Measurements from ENCODE around the gene COIL.

The COIL gene

DNA sequence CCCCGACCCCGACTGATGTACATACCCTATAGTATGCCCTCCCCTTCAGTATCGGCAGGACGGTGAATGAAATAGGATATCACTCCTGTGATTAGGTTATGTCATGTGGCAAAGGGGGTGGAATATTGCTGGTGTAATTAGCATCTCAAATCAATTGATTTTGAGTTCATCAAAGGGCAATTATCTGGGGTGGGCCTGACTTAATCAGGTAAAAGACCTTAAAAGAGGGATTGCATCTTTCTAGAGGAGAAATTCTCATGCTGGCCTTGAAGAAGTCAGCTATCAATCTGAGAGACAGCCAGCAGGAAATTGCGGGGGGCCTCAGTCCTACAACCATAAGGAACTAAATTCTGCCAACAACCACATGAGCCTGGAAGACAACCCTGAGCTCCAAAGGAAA is 57.3 kb downstream of the COIL start:
- no peak for DNase-seq

DNA sequence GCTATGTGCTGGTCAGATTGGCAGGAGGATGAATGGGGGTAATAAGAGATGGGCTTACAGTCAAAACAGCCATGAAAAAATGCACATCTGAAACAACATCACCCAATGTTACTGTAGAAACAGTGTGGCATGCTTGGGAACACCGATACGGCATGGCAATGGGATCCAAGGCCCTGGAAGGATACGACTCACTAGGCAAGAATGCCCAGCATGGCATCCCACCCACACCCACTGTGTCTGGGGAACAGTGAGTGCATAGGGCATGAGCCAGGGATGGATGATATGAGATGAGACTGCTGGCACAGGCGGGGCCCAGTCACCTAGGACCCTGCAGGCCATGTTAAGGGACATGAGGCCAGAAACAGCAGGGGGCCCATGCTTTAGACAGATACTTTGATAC is 58.5 kb downstream of the COIL start:
- no peak for DNase-seq

DNA sequence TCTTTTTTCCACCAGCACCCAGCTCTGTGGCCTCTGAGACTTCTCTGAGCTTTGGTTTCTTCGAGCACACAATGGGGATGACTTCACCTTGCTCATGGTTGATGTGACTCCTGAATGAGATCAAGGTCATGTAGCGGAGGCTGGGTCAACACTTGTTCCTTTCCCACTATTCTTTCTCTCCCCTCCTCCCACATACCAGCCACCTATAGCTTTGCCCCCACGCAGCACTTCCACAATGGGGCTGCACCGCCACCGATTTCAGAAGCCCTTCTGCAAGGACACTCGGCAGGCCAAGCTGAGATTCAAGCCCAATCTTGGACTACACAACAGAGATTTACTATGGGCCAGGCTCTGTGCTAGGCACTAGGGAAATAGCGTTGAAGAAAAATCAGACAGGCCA is 61.4 kb downstream of the COIL start:
- DNase-seq: no peak

DNA sequence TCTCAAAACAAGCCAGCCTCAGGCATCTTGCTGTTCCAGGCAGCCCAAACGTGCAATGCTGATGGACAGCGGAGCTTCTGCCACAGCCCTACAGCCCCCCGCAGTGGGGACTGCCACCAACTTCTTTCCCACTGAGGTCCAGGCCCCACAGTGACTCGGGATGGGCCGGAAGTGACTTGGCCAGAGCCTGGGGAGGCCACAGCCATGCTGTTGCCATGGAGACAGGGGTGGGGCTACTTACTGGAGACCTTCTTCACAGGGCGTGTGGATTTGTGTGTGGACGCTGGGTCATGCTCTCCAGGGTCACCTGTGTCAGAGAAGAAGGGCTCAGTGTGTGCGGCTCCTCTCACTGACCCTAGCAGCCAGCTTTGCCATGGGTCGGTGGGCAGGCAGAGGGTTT is 62.0 kb downstream of the COIL start:
- no peak for DNase-seq

GRCh38 chr17:56897646-56898424 is 63.0 kb downstream of the COIL start:
- no peak for DNase-seq

- no peak for DNase-seq
Observed at GRCh38 chr17:56896968-56897359, 63.9 kb downstream of the COIL start.

GRCh38 chr17:56896217-56896967 is 64.5 kb downstream of the COIL start:
- DNase-seq: no peak

DNA sequence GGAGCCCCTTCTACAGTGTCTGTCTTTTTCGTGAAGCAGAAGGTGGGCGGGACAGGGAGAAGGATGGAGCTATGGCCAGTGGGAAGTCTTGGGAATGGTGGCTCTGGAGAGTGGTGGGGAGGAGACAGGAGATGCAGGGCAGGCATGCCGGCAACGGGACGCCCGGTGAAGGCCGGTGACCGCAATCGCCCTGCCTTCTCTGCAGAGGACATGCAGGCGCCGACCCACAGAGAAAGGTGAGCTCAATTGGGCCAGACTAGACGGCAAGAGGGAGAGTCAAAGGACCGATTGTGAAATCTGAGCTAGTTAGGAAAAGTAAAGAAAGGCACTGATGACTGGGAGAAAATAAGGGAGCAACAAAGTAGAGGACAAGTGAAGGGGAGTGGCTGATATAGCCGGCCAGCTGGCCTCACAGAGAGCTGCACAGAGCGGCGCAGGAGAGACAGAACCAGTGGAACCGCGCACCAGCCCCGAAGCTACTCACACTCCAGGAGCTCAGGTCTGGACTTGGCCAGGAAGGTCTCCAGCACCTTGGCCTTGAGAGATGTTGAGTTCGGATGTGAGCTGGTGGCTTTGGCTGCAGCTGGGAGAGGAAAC is 65.9 kb downstream of the COIL start:
- no peak for DNase-seq

DNA sequence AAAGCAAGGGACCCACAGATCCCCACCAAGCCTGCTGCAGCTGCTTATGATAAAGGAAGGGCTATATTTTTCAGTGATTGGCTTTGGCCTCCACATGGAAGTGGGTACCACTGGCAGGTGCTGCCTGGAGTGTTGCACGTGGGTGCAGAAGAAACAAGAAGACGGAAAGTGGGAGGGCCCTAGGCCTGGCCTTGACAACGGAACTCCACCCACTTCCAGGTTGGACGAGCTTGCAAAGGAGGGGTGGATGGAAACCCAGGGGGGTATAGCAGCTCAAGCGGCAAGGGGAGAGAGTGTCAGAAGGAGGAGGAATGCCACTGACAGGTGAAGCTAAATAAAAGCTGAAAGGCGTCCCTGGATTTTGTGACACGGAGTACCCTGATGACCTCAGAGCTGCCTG is 67.3 kb downstream of the COIL start:
- DNase-seq: no peak

DNA sequence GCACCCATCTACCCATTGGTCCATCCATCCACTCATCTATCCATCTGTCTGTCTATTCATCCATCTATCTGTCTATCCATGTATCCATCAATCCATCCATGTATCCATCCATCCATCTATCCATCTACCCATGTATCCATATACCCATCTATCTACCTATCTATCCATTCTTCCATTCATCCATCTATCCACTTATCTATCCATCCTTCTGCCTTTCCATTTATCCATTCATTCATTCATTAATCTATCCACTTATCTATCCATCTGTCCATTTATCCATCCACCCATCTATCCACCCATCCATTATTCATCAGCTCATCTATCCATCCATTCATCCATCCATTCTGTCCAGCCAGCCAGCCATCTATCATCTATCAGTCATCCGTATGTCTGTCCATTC is 68.5 kb downstream of the COIL start:
- DNase-seq: no peak

DNA sequence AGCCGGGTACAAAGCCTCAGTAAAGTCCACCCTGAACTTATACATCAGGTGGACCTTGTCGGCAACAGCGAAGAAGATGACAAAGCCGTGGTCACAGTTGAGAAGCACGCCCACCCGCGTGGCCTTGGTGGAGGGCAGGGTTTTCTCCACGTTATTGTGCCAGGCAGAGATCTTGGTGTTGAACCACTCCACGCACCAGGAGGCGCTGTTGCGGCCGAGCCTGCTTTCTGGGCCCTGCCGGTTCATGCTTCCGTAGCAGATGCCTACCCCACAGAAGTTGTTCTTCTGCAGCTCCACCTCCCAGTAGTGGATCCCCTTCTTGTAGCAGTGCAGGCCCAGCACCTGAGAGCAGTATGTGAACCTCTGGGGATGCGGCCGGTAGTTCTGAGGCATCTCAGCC is 69.1 kb downstream of the COIL start:
- peak; percentile 66 for DNase-seq

DNA sequence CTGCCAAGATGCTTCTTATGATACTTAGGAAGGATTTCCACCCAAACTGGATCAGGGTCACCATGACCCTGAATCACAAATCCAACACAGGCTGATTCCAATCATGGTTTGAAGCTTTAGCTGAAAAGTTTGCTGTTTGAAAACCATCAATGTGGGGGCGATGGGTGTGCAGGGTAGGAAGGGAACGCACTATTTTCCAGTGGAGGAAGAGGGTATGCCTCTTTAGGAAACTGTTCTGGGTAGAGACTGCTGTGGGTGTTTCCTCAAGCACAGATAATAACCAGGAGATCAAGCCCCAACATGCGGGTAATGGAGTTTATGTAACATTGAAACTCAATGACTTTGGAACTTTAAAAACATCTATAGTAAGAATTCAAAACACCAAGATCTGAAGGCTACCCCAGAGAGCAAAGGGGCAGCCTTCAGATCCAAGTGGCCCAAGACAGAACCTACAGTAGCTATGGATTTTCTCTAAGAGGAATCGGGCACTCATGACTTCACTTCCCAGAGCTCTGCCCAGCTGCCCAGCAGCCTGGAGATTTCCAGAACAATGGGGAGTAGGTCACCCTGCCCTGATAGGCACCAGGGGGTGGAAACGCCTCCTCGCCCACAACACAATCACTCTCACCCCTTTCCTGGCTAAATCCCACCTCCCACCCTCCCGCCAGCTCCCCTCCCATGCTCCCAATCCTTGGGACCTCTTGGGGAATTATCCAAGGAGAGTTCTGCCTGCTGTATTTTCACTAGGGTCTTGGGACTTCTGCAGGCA is 69.8 kb downstream of the COIL start:
- no peak for DNase-seq

DNA sequence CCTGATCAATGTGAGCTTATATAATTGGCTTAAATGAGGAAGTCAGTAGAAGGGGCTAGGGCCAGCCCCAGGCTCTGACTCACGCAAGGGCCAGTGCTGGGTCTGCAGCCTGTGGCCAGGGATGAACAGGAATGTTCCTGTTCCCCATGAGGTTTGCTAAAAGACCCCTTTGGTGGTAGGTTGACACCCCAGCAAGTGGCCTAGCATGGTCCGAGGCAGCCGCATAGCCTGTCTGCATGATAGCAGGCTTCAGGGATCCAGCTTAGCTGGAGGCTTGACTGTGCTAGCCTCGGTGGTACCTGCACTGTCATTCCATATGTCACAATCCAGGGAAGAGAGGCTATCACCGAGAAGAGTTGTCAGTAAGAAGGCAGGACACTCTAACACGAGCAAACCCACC is 70.5 kb downstream of the COIL start:
- no peak for DNase-seq
